LoVo (cell line): ENCODE measurements around the gene TRIM62.
"Not testable (repeated sequence)": the region's sequence is repeated elsewhere in the genome, so short reads cannot be mapped to it uniquely, and the experiment has no call there.

Experiments used
- DNase-seq: peaks from one replicate; pipeline ENCODE4 v3.0.0-alpha.2; 2016; ENCODE audit warnings: low spot score

TRIM62 gene

GRCh38 chr1:33133478-33134105, 48.3 kb downstream of the TRIM62 start:
- no peak for DNase-seq

- no peak for DNase-seq
Measured at GRCh38 chr1:33132549-33132948, 49.3 kb downstream of the TRIM62 start.

DNA sequence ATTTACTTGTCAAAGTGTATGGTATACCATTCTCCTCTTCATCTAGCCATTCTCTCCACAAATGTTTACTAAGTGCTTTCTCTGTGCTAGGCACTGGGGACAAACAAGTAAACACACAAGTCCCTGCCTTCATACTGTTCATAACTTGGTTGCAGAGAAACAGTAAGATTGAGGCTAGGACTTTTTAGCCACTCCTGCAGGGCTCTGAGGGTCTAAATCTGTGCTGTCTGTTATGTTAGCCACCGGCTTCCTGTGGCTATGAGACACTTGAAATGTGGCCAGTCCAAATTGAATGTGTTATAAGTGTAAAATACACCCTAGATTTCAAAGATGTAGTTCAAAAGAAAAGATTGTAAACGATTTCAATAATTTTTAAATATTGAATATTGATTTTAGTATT, 50.7 kb downstream of the TRIM62 start:
- no peak for DNase-seq

- DNase-seq = no peak
Measured at GRCh38 chr1:33130297-33130696, 51.5 kb downstream of the TRIM62 start.

GRCh38 chr1:33128781-33129180, 53.1 kb downstream of the TRIM62 start:
- no peak for DNase-seq

DNA sequence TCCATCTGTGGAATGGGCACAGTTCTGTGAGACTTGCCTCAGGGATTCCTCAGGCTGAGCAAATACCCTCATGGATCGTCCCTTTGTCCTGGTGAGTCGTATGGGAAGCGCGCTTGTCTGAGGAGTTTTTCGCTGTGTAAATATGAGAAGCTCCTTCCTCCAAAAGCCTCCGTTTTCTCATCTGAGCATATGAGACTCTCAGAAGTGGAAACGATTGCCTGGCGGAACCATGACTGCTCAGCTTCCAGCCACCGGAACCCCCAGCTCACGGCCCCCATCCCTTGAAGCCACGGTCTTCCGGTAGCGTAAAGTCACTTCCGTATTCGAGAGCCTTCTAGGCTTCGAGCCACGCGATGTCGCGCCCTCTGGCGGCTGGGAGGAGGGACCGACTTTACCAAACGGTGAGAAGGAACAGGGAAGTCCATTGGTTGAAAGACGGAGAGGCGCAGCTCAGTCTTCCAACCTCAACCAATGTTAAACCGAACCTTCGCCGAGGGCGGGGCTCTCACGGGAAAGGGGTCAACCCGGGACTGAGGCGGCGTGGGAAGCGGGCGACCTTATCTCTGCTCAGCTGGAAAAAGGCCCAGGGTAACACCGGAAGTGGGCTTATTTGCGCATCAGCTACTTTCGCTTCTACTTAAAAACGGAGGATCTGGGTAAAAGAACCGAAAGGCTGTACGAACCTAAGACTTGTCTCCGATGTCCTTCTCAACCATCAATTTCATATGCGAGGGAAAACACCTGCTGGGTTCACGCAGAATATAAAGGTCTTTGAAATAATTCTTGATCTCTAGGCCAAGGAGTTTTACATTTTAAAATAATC, 54.6 kb downstream of the TRIM62 start:
- peak; percentile 99 for DNase-seq

DNA sequence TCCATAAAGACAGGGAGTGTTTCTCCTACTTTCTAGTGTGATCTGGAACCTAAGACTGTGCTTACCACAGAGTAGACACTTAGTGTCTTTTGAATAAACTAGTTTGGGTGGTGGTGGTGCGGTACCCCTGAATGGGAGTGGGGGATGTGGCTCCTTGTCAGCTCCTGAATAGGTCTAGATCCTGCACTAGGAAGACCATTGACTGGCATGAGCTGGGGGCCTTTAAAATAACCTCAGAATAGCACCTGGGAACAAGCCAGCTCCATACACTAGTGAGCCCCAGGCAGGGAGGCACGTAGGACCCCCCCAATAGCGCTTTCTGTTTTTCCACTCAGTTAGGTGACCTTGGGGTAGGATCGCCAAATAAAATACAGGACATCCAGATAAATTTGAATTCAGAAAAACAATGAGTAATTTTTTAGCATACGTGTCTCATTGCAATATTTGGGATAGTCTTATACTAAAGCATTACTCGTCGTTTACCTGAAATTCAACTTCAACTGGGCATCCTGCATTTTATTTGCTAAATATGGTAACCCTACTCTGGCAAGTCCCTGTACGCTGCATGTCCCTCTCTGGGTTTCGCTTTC, 55.3 kb downstream of the TRIM62 start:
- no peak for DNase-seq

- DNase-seq = not testable (repeated sequence)
Measured at GRCh38 chr1:33124647-33125046, 57.2 kb downstream of the TRIM62 start.

GRCh38 chr1:33123266-33123665, 58.6 kb downstream of the TRIM62 start:
- DNase-seq = no peak

GRCh38 chr1:33122483-33123178, 59.2 kb downstream of the TRIM62 start:
- no peak for DNase-seq

- no peak for DNase-seq
Measured at GRCh38 chr1:33121728-33122127, 60.1 kb downstream of the TRIM62 start.

DNA sequence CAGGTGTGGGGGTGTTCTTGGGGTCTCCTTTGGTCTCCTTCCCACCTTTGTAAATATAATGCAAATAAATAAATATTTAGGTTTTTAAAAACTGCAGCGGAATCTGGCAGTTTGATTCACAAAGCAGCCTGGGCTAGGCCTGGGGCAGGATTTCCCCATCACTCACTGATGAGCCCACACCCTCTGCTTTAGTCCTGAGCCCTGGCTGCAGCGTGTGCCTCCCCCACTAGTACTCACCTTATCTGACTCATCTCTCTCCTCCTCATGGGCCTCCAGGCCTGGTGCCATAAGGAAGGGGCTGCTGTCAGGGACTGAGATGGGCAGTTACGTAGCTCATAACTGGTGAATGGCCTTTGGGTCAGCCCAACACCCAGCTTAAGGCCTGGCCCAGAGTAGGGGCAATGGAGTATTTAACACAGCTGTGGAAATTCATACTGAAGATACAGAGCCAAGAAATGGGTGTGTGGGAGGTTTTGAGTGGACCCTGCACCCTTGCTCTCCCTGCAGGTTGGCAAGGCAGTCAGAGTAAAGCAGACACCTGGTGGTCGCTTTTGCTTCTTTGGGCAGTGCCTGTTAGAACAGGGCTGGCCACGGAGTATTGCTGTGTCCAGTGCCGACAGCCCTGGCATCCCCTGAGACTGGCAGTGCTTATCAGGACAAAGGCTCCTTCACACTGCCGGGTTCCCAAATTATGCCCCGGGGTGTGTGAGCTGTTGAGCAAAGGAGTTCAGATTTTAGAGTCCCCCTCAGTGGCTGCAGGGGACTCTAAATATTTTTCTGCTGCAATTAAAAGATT, 61.2 kb downstream of the TRIM62 start:
- DNase-seq = no peak

DNA sequence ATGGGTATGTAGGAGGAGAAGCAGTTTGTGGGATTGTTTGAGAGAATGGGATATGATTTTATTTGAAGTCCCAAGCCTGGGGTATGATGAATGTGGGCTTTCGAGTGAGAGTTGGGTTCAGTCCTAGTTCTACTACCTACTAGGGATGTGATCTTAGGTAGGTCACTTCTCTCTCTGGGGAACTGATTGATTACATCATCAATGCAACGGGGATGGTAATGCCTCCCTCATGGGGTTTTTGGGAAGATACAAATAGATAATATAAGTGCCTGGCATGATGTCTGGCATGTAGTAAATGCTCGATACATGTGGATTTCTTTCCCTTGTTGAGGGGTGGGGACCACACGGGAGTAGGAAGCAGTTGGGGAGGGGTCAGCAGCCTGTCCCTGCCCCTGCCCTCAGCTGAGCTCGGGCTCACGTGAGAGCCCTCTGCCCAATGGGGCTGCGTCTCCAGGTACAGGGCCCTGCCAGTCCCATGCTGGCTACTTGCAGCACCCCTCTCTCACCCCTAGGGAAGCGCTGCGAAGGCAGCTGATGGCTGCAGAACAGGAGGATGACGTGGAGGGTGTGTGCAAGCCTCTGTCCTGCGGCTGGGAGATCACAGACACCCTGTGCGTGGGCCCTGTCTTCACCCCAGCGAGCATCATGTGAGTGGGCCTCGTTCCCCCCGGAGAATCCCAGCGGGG, 62.2 kb downstream of the TRIM62 start:
- DNase-seq = no peak

DNA sequence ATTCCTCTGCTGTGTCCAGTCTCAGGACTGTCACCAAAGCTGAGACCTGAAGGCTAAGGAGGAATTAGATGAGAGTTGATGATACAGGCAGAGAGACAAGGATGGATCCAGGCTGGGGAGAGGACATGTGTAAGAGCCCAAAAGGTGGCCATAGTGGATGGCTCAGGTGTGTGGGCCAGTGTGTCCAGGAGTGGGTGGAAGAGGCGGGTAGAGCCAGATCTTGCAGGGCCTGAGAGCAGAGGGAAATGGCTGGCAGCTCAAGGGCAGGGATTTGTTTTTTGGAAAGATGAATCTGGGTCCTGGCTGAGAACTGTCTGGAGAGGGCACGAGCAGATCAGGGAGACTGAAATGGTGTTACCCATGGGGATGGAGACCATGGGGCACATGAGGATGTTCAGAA, 62.8 kb downstream of the TRIM62 start:
- DNase-seq = no peak

DNA sequence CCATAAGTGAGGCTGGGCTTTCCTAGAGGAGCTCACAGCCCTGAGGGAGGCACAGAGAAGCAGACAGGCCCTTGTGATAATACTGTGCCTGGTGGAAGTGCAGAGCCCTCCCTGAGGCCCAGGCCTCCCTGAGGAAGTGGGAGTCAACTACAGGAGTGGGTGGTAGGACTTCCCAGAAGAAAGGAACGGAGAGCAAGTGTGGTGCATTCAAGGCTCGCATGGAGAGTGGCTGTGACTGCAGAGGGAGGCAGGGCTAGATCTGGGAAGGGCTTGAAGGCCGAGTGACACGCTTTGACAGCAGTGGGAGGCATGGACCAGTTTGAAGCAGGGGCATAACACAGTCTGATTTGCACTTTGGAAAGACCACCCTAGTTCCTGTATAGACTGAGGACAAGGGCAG, 63.6 kb downstream of the TRIM62 start:
- DNase-seq = no peak

GRCh38 chr1:33117440-33118085, 64.3 kb downstream of the TRIM62 start:
- DNase-seq = no peak

- no peak for DNase-seq
Measured at GRCh38 chr1:33111965-33112364, 69.9 kb downstream of the TRIM62 start.

- DNase-seq = no peak
Measured at GRCh38 chr1:33110477-33110876, 71.4 kb downstream of the TRIM62 start.

GRCh38 chr1:33100119-33100415, 81.8 kb downstream of the TRIM62 start:
- DNase-seq = not testable (repeated sequence)

GRCh38 chr1:33099290-33100118, 82.3 kb downstream of the TRIM62 start:
- peak; percentile 61 for DNase-seq
